GM18519 (cell line): ENCODE results near the gene FLG2.

Source experiments
- ATAC-seq: cut with Tn5 transposase; IDR thresholded peaks from one replicate; pipeline ENCODE4 v1.9.1; 2021; ENCODE audit warnings: mild to moderate bottlenecking, moderate library complexity; ENCODE audit not compliant: unreplicated experiment, low FRiP score

The FLG2 gene

DNA sequence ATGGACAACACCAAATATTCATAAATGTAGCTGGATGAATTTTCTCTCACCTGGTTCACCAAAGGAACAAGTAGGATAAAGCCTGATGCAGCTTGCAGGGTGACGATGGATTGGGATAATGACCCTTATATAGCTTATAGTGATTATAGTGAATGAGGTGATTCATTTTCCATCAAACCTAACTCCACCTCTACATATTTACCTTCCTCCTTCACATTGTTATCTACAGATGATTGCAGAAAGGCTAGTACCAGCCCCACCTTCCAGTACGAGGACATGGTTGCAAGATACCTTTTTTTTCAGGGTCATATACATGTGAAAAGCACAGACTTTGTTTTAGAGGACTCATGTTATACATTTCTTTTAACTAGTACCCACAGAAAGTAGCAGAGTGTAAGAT is at the start of gene FLG2:
Gene FLG2, minus strand, starts transcription at position 101 of the 400 bp plus-strand sequence. CDS start 1,122 bp downstream, outside the sequence.
- ATAC-seq, result no peak

DNA sequence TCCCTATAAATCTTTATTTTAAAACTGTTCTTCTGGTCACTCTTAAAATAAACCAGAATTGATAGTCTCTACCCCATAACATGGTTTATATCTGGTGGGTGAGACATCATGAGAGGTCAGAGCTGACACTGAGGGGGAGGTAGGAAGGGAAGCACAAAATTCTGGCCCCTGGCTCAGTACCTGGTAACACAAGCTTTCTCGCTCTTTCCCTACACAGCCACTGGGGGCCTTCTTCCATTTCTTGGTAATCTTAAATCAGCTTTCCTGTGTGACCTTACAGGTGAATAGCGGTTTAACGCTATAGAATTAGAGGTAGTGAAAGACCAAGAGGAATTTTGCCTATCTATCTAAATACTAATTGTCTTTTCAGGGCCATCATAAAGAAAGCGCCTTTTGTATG is 48.9 kb upstream of the FLG2 start:
- ATAC-seq, result no peak

DNA sequence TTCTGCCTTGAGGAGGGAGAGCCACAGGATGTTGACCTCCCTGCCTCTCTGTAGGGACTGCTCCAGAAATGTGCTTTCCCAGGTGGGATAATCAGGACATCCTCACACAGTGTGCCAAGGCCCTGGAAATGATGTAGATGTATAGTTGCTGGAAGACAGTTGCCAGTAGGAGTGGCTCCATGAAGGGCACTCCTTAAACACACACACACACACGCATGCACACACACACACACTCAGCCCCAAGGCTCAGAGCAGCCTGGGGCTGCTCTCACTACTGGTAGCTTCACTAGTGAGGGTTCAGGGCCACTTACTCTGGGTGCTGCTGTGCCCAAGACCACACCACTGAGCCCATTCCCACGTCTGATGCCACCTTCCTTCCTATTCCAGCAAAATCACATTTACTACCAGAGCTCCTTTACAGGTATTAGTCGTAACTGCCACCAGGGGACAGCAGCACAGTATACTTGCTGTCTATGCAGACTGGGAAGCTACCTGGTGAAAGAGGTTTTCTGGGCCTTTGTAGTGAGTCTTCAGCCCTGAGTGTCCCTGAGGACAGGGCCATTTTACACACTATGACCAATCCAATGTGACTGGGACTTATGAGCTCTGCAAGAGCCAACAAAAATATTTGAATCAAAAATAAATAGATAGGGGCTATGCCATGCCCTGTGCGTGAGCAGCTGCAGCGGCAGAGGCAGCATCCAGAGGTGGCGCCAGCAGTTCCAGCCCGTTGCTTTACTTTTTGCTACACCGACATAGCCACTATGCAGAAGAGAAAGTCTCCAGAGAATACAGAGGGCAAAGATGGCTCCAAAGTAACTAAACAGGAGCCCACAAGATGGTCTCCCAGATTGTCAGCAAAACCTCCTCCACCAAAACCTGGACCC is 39.2 kb upstream of the FLG2 start:
- ATAC-seq, result no peak

DNA sequence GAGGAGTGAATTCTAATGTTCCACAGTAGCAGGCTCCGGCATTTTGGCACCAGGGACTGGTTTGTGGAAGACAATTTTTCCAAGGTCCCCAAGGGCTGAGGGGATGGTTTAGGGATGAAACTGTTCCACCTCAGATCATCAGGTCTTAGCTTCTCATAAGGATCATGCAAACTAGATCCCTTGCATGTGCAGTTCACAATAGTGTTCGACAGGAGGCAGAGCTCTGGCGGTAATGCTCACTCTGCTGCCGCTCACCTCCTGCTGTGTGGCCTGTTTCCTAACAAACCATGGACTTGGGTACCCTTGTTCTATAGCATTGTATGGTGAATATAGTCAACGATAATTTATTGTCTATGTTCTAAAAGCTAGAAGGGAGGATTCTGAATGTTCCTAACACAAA is 37.7 kb upstream of the FLG2 start:
- no peak for ATAC-seq

DNA sequence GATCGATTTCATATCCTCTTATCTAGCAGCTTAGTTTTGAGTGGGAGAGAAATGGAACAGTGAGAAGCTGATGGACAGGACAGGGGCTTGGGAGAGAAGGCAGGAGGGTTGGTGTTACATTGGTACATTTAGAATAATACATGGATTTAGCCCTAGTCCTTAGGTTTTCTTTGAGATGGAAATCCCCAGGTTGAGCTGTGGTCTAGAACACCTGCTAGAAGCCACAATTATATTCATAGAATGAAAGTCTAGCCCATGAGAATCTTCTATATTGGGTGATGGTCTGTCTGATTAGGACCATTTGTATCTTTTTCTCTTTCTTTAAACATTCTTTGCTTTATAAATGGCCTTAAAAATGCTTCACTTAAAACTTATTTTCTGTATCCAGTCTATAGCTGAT is 34.3 kb upstream of the FLG2 start:
- ATAC-seq, result no peak

DNA sequence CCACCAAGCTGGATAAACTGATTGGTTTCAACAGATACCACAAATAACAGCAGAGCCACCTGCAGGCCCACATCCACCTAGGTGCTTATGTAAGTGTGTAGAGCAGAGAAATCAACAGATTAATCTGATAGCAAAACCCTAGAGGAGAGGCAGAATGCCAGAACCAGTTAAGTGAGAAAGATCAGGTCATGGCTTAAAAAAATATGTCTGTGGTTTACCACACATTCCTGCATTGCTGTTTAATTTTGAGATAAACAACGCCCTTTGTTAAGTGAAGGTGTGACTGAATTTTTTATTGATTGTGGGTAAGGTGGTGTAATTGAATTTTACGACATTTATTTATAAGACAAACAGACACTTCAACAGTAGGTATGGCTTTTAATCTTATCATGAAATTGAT is 33.1 kb upstream of the FLG2 start:
- no peak for ATAC-seq

DNA sequence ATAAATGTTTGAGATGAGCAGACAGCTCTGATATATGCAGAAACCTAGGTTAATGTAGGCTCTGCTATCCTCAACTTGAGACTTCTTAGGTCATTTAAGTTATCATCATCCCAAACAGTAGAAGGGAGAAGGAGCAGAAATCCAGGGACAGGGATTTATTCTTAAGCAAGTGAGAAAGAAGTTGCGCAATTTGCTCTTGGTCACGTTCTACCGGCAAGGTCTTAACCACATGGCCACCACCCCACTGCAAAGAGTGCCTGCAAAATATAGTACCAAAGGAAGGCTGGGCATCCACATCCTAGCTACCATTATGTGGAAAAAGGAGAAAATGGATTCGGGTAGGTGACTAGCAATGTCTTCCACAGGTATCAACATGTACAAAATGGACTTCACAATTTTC is 29.1 kb upstream of the FLG2 start:
- ATAC-seq, result no peak

DNA sequence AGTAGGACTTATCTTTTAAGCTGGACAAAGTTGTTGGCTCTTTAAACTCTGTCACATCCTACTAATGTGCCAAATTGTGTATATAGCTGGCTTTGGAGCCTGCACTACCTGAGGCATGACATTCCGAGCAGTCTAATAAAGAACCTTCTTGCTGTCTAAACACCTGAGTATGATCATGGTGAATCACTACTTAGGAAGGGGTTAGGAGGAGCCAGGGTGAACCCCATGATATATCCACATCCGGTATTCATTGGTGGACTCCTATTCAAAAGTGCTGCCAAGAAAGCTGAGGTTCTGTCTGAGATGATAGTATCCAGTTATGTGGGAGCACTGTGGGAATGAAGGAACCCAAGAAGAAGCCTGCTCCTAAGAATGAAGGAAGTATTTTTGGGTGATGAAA is 27.1 kb upstream of the FLG2 start:
- no peak for ATAC-seq

DNA sequence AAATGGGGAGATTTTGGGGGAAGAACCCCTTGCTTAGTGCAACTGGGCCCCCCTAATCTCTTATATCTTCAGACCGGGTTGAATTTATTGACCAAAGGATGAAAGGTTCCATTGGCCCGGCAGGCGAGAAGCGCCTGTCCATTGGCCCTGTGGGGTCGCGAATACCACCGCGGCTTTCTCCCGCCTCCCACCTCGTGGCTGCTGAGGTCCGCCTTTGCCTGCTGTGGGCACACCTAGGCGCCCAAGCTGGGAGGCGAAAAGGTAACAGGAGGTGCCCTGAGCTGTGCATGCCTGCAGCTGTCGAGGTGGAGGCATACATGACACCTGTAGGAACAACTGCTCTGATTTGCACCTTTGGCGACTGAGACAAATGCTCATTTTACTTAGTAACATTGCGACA is 21.1 kb upstream of the FLG2 start:
- ATAC-seq, result no peak

DNA sequence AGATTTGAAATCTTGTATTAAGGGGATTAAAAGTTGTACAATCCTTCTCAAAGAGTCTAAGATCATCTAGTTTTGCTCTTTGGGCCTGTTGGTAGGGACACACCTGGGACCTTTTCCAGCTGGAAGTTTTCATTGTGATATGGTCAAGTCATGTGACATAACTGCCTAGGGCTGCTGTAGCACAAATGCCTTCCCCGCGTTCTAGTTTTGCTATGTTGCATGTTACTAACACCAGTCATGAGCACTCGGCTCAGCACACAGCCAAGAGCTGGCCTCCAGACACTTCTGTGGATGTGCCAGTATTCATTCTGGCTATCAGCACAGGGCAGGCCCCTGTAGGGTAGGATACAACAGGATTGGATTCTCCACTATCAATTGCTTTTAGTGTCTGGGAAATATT is 14.6 kb upstream of the FLG2 start:
- no peak for ATAC-seq

DNA sequence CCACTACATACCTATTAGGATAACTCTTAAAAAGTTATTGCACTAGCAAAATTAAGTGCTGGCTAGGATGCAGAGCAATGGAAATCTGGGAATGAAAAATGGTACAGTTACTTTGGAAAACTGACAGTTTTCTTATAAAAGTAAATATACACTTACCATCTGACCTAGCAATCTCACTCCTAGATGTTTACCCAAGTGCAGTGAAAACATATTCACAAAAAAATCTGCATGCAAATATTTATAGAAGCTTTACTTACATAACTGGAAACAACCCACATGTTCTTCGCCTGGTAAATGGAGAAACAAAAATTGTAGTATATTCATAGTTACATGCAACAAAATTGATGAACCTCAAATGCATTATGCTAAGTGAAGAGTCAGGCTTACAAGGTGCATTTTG is 12.9 kb upstream of the FLG2 start:
- no peak for ATAC-seq

DNA sequence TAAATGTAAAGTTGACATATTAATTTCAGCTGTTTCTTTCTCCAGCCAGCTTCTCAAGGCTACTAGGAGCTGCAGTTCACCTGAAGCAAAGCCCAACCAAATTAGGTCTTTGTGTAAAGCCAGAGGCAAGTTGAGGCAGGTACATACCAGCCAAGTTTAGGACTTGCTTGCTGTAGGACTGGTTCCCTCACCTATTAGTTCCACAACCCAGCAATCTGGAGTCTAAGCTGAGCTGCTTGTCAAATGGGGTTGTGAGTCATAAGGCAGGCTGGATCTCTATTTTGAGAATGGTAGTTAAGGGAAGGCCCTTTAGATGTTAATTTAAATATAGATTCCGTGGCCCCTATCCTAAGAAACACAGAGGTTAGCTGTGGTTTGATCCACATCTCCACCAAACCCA is 7.6 kb upstream of the FLG2 start:
- ATAC-seq, result no peak

DNA sequence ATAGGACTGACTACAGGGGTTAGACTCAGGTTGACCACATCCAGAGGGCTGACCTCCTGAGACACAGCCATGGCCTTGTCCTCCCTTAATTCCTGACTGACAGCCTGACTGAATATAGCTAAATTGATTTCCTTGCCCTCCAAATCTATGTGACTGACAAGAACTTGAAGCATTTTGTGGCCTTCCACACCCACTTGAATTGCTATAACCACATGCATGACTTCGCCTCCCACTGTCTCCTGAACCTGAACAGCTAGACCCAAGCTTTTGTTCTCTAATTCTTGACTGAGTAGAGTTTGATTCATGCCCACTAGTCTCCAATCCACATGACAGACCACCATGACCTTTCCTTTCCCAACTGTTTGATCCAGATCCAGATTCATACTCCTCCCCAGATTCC is 3.1 kb downstream of the FLG2 start:
- no peak for ATAC-seq

DNA sequence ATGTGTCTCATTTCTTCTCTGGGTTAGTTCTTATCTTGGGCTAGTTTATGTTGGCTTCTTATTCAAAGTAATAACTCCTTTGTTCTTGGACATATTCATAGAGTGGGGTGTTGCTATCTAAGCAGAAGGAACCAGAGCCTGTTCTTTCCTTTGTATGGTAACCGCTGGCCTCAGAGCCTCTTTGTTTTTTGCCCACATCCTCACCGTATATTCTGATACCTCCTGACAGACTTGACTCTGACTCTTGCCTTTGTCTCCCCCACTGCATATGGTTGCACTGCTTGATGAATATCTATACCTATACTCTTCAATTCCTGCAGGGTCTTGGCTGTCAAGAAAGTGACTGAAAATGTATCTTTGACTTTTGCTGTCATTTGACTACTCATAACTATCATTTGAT is 10.2 kb downstream of the FLG2 start:
- no peak for ATAC-seq

DNA sequence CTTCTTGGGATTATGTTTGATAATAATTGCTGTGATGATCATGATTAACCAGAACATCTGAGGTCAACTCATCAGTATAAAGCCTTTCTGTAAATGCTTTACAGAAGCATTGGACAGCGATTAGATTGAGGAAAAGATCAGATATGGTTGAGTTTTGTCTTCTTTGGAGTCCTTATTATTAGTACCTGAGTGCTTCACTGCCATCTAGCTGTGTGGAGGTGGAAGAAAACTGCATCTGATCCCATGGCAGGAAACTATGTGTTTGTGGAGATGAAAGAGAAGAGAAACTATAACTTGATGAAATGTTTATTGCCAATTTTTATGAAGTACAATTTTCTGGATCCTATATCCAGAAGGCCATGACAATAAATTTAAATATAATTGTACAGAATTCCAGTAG is 11.4 kb downstream of the FLG2 start:
- ATAC-seq, result no peak

DNA sequence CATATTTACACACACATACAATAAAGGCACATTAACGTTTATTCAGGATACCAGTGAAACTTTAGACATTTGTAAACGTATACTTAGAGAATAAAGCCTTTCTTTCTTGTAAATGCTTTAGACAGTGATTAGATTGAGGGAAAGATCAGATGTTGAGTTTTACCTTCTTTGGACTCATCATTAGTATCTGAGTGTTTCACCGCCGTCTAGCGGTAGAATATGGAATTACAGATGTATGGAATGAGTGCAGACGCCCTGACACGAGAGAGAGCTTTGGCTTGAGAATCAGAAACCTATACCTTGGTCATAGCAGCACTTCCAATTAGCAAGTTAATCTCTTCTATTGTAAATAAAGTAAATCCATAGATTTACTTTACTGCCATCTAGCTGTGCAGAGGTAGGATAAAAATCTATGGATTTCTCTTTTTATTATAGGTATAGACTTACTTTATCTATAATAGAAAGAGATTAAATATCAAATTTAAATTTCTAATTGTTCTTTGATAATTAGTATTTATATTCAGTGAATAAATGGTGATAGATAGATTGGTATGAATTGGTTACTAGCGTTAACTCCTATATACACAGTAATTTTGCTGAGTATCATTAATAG is 12.6 kb downstream of the FLG2 start:
- ATAC-seq, result no peak

DNA sequence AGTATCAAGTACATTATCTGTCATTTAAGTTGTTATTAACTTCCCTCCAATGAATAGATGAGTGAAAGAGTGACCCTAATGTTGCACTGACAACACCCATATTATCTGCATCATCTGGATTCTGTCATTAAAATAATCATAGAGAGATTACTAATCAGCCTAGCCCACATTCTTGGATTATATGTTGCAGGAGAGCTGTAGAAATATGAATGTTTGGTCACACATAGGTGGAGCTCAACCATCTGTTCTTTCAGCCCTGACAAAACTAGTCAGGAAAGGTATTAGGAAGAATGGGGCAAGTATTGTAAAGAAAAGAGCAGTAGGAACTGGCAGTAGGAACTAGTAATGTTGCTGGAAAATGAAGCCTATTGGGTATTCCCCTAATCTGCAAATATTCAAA is 15.4 kb downstream of the FLG2 start:
- ATAC-seq, result no peak

DNA sequence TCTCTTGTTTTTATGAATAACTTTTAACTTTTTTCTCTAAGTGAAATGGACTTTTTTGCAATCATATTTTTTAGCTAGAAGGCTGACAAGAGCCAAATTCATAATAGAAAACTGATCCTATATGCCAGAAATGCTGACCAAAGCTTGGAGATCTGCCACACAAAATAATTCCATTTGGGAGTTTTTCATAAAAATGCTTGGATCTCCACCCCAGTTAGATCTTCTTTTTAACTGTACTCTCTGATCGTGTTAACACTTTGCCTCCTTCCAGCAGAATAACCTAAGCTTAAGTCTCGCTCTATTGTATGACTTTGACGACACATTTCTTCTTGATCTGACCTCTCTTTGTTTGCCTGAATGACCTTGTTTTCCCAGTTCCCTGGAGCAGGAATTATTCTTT is 16.8 kb downstream of the FLG2 start:
- no peak for ATAC-seq

DNA sequence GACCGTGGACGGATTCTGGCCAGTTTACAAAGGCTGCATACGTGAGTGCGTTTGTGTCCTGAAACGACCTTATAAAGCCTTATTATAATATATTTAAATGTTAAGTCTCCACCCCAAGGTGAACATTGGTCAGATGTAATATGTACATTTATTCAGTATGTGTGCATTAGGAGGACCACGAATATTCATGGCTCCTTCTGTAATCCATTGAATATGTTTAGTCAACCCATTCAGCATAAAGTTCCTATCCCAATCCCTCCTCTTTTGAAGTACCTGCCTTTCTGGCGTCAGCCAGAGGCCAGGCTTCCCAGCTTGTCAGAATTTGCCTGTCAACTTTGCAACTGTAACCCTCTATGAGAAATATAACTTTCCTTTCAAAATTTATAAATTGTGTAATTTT is 24.4 kb downstream of the FLG2 start:
- ATAC-seq, result no peak

DNA sequence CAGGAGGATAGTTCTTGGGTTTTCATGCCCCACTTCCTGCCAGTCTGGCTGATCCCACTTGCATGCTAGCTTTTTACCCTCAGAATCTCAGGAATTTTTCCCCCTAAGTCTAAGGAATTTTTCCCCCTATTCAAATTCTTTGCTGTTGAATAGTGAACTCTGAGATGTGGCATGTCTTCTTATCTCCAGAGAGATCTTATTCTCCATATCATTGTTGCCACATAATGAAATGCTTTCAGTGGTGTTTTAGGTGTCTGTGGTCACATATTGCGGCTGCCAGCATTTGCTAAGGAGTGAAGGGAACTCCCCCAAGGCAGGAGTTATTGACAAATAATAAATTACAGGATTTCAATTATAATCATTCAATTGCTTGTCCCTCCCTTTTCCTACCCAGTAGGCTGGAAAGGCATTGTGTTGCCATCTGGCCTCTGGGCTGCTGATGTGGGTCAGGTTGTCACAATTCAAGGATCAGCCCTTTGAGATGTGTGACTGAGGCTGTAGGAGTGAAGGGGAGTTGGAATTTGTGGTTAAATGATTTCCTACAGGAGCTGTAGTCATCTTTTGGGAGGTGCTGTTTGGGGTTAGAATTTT is 30.9 kb downstream of the FLG2 start:
- no peak for ATAC-seq

DNA sequence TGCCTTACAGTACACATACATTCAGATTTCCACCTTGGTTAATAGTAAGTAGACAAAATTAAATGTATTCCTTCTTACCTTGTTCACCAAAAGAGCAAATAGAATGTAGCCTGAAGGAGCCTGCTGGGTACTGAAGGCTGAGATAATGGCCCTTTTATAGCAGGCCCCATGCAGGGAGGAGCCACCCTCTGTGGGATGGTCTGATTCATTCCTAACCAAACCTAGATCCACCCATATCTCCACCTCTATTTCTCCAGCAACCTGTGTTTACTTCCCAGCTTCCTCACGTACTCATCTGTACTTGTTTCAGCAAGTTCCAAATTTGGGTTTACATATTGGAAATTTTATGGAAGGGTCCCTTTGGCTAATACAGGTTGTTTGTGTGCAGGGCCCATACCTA is 34.7 kb downstream of the FLG2 start, which contains the start of gene FLG:
Gene FLG, minus strand, starts transcription at position 129 of the 400 bp plus-strand sequence. CDS start 9,783 bp downstream, outside the sequence.
- no peak for ATAC-seq

DNA sequence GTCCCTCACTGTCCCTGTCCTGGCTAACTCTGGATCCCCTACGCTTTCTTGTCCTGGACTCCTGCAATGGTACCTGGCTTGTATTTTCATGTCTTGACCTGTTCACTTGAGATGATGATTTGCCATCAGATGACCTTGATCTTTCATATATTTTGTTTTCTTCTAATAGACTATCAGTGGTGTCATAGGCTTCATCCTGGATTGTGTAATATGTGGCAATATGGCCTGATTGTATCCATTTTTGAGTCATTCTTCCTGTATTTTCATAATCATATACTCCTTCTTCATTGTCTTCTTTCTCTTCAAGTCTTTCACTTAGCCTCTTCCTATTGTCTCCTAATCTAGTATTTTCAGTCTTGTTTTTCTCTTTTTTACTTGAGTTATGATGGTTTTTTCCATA is 45.8 kb downstream of the FLG2 start:
- no peak for ATAC-seq
